Activated CD4-positive, alpha-beta T cell treated with anti-CD3 and anti-CD28 coated beads for 24 hours (primary cell): ENCODE measurements around the gene ZBTB46.
A peak's percentile ranks its signal among the peaks of the same experiment; 100 is the strongest.
"Not testable (repeated sequence)": the region's sequence is repeated elsewhere in the genome, so short reads cannot be mapped to it uniquely, and the experiment has no call there.

Source experiments
- DNase-seq, 2 donors: peaks; one replicate each; pipeline ENCODE4 v3.0.0-alpha.2; 2020; ENCODE audit warnings: low read depth in 2 of 2

The ZBTB46 gene

GRCh38 chr20:63735859-63736718 lies 95.0 kb downstream of the ZBTB46 start, which contains the start of gene LIME1:
Gene LIME1 (plus strand): TSS chr20:63736664. CDS start chr20:63737550, 886 bp downstream.
- no peak for DNase-seq

DNA sequence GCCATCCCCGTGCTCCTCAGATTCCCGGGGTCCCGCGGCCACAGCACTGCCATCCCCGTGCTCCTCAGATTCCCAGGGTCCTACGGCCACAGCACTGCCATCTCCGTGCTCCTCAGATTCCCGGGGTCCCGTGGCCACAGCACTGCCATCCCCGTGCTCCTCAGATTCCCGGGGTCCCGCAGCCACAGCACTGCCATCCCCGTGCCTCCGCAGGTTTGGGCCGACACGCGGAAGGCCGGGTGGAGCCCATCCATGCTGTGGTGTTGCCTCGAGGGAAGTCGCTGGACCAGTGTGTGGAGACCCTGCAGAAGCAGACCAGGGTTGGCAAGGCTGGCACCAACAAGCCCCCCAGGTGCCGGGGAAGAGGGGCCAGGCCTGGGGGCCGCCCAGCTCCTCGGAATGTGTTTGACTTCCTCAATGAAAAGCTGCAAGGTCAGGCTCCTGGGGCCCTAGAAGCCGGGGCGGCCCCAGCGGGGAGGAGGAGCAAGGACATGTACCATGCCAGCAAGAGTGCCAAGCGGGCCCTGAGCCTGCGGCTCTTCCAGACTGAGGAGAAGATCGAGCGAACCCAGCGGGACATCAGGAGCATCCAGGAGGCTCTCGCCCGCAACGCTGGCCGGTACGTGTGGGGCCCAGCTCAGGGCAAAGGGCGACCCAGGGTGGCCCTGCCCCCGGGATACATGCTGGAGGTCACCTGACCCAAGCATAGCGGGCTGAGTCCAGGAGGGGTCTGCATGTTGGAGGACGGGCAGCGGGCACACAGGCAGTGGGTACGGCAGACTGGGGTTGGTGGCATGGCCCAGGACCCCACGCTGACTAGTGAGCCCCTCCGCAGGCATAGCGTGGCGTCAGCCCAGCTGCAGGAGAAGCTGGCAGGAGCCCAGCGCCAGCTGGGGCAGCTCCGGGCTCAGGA lies 95.9 kb downstream of the ZBTB46 start:
- DNase-seq, result no peak

GRCh38 chr20:63734111-63734945 lies 96.7 kb downstream of the ZBTB46 start:
- DNase-seq, result no peak

DNA sequence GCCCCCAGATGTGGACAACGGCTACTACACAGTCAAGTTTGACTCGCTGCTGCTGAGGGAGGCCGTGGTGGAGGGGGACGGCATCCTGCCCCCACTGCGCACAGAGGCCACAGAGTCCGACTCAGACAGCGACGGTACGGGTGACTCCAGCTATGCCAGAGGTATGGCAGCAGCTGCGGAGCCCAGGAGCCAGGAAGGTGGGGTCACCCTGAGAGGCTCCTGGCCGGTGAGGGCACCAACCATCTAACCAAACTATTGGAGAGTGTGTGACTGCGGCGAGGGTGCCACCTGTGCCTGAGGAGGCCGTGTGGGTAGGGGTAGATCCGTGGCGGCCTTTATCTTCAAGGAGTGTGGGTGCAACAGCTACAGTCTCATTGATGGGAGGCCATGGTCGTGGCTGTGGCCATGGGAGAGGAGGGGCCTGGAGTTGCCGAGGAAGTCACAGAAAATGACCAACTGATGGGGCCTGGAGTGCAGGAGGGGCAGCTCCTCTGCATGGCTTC lies 97.4 kb downstream of the ZBTB46 start:
- no peak for DNase-seq

- no peak for DNase-seq
Observed at GRCh38 chr20:63733117-63733516, 97.9 kb downstream of the ZBTB46 start.

DNA sequence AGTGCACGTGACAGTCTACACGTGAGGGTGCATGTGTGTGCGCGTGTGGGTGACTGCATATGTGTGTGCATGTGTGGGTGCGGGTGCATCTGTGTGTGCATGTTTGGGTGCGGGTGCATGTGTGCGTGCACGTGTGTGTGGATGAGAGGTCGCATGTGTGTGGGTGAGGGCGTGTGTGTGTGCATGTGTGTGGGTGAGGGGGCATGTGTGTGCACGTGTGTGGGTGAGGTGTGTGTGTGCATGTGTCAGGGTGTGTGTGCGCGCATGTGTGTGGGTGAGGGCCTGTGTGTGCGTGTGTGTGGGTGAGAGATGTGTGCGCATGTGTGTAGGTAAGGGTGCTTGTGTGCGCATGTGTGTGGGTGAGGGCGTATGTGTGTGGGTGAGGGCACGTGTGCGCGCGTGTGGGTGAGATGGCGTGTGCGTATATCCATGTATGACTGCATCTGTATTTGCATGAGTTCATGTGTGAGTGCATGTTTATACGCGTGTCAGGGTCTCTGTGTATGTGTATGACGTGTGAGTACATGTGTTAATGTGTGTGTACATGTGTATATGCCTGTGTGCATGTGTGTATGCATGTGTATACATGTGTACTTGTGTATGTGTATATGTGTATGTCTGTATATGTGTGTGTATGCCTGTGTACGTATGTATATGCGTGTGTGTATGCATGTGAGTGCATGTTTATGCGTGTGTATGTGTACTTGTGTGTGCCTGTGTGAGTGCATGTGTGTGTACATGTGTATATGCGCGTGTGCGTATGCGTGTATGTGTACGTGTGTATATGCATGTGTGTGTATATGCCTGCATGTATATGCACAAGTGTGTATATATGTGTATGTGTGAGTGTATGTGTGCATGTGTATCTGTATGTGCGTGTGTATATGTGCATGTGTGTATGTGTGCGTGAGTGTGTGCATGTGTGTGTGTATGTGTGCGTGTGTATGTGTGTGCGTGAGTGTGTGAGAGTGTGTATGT lies 98.7 kb downstream of the ZBTB46 start:
- no peak for DNase-seq

DNA sequence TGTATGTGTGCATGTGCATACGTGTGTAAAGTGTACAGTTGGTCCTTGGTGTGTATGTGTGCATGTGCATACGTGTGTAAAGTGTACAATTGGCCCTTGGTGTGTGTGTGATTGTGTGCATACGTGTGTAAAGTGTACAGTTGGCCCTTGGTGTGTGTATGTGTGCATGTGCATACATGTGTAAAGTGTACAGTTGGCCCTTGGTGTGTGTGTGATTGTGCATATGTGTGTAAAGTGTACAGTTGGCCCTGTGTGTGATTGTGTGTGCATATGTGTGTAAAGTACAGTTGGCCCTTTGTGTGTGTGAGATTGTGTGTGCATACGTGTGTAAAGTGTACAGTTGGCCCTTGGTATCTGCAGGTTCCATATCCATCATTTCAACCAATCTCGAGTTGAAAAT lies 99.7 kb downstream of the ZBTB46 start:
- DNase-seq, result no peak

DNA sequence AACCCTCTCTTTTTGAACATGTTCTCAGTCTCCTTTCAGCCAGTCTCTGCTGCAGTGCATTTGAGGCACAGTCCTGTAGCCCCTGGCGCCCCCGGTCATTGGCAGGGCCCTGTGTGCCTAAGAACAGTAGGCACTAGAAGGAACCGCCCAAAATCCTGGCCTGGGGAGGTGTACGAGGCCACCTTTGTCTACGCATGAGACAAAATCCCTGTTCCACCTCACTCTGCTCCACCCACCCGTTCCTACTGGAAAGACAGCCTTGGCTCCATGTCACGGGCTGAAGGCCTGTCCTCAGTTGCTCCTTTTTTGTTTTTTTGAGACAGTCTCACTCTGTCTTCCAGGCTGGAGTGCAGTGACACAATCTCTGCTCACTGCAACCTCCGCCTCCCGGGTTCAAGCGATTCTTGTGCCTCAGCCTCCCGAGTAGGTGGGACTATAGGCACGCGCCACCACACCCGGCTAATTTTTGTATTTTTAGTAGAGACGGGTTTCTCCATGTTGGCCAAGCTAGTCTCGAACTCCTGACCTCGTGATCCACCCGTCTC lies 100.8 kb downstream of the ZBTB46 start:
- DNase-seq, result not testable (repeated sequence)

DNA sequence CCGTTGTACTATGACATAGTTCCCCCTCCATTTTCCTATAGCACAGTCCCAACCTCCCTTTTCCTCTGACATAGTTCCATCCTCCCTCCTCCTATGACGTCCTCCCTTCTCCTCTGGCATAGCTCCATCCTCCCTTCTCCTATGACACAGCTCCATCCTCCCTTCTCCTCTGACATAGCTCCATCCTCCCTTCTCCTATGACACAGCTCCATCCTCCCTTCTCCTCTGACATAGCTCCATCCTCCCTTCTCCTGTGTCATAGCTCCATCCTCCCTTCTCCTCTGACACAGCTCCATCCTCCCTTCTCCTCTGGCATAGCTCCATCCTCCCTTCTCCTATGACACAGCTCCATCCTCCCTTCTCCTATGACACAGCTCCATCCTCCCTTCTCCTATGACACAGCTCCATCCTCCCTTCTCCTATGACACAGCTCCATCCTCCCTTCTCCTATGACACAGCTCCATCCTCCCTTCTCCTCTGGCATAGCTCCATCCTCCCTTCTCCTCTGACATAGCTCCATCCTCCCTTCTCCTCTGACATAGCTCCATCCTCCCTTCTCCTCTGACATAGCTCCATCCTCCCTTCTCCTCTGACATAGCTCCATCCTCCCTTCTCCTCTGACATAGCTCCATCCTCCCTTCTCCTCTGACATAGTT lies 108.0 kb downstream of the ZBTB46 start:
- not testable (repeated sequence) for DNase-seq

DNA sequence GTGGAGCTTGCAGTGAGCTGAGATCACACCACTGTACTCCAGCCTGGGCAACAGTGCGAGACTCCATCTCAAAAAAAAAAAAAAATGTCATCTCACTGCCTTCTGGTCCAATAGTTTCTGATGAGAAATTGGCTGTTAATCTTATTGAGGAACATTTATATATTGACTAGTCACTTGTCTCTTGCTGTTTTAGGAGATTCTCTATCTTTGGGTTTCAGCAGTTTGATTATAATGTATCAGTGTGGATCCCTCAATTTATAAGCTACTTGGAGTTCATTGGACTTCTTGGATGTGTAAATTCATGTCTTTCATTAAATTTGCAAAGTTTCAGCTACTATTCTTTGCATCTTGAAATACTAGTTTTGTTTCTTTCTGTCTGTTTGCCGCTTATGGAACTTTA lies 112.1 kb downstream of the ZBTB46 start:
- no peak for DNase-seq

DNA sequence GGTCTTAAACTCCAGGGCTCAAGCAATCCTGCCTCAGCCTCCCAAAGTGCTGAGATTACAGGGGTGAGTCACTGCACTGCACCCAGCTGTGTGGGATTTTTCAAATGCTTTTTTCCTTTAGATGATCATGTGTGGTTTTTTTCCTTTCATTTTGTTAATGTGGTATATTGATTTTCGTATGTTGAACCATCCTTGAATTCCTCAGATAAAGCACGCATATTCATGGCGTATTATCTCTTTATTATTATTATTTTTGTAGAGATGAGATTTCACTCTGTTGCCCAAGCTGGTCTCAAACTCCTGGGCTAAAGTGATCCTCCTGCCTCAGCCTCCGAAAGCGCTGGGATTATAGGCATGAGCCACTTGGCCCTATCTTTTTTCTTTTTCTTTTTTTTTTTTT lies 116.2 kb downstream of the ZBTB46 start:
- no peak for DNase-seq

- no peak for DNase-seq
Observed at GRCh38 chr20:63712191-63712590, 118.9 kb downstream of the ZBTB46 start.

DNA sequence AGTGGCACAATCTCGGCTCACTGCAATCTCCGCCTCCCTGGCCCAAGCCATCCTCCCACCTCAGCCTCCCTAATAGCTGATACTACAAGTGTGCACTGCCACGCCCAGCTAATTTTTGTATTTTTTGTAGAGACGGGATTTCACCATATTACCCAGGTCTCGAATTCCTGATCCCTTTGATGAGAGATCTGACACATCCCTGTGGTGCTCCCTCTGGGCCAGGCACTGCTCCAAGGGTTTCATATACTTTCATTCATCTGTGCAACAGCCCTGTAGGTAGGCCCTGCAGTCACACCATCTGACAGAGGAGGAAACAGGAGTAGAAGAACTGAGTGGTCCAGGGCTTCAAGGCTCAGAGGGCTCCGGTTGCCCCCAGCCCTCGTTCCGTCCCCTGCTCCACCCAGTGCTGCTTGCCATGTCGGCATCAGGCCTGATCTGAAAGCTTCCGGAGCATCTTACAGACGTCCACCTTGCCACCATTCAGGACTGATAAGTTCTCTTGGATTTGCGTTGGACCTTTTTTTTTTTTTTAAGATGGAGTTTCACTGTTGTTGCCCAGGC lies 119.9 kb downstream of the ZBTB46 start:
- DNase-seq, result no peak

- no peak for DNase-seq
Observed at GRCh38 chr20:63709149-63709527, 121.9 kb downstream of the ZBTB46 start.

DNA sequence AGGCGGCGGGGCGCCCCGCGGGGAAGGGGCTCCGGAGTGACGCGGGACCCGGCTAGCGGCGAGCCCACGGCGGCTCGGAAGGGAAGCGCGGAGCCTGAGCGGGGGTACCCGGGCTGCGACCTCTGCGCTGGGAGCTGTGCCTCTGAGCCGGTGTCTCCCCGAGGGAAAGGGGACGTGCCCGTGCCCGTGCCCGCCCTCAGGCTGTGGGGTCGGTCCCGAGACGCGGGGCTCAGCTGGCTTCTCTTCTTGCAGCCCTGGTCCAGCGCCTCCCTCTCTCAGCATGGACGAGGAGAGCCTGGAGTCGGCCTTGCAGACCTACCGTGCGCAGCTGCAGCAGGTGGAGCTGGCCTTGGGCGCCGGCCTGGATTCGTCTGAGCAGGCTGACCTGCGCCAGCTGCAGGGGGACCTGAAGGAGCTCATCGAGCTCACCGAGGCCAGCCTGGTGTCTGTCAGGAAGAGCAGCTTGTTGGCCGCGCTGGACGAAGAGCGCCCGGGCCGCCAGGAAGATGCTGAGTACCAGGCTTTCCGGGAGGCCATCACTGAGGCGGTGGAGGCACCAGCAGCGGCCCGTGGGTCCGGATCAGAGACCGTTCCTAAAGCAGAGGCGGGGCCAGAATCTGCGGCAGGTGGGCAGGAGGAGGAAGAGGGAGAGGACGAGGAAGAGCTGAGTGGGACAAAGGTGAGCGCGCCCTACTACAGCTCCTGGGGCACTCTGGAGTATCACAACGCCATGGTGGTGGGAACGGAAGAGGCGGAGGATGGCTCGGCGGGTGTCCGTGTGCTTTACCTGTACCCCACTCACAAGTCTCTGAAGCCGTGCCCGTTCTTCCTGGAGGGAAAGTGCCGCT lies 122.5 kb downstream of the ZBTB46 start:
- DNase-seq, result no peak

GRCh38 chr20:63707558-63708300 lies 123.3 kb downstream of the ZBTB46 start, which contains the start of the genes ARFRP1 and ZGPAT:
Gene ARFRP1 (minus strand): TSS chr20:63707976. CDS start chr20:63707091, 885 bp downstream.
Gene ZGPAT (plus strand): TSS chr20:63708039. CDS start chr20:63708581, 542 bp downstream.
- peak; percentile 73 to 76 for DNase-seq

DNA sequence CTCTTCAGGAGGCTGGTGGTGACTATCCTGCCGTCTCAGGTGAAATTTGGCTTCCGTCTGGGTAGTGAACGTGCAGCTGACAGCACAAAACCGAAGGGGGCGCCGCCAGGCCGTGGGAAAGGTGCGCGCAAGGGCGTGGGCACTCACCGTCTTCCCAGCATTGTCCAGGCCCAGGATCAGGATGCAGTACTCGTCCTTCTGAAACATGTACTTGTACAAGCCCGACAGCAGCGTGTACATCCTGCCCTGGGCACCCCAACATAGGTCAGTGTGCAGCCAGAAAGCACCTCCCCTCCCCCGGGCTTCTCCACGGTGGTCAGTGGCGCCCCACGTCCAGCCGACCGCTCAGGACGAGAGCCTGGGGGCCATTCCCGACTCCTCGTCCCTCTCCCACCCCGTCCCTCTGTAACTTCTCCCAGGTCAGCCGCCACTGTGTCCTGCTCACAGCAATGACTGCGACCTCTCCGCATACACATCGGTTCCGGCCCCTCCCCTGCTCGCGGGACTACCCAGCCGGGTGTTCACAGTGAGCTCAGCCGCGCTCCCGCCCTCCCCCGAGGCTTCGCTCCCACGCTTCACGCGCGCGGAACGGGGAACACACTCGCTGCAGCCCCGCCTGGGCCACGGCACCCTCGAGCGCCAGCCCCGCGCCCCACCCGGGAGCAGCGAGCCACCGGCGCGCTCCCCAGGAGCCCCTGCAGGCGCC lies 124.1 kb downstream of the ZBTB46 start:
- peak in 1 of 2 donors; percentile 48 for DNase-seq
